ENCODE results near the gene GPC6.
"Not testable (repeated sequence)": the region's sequence is repeated elsewhere in the genome, so short reads cannot be mapped to it uniquely, and the experiment has no call there.

Gene GPC6

DNA sequence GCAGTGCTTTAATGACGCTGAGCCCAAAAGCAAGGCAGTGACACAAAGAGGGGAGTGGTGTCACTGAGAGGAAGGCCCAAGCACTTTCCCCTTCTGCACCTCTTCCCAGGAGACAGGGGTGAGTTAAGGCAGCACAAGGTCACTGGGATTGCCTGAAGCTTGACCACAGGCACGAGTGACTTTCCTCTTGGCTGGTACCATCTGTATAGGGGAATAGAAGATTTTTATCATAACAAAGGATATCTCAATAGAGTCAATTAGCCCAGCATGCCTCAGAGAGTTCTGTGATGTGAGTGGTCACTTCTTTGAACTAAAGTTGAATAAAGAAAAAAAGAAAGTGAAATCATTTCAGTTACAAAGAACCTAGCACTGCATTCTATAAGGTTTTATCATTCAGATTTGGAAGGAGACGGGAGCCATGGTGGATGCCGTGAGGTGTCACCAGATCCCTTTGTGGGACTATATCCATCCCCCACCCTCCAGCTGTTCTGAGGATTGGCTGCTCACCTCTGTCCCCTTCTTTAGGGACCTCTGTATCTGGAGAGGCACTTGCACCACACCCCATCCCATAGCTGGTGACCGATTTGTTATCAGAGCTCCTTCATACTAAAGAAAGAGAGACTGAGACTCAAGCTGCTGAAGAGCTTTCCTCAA is 961.7 kb downstream of the GPC6 start:
- DNase-seq, result no peak

DNA sequence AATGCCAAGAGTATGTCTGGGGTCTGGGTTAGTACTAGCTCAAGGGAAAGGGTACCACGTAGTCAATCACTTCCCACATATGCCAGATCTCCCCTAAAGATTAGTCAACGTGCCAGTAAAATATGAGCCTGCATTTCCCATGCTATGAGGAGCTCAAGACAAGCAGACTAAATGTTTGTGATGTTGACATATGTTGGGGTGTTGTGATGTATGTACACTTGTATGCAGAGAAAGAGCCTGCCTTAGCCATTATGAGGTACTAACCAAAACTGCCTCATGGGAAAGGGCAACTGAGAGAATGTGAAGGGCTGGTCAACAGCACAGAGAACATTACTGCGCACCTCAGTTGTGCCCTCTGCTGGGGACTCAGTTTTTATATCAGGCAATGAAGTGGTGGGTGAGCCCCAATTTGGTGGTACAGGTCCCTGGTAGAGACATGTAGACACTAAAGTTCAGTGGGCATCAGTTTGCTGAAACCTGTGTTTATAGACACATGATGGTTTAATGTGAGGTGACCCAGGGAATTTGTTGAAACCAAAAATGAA is 965.9 kb downstream of the GPC6 start:
- peak; percentile 39 for DNase-seq

DNA sequence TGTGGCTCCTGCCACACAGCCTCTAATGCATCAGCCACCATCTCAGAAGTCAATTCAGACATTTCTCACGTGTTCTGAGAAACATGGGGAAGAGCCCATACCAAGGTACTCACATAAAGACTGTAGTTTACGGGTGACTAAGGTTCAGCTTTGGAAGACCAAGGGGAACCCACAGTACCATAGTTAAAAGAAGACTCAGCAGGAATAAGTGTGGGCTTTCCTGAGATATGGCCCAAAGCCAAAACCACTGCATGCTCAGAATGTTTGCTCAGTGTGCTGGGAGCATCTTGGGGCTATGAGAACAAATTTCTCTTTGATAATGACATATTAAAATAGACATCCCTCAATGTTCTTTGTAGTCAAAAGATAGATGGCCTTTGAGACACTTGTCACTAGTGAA is 969.1 kb downstream of the GPC6 start:
- DNase-seq, result no peak

DNA sequence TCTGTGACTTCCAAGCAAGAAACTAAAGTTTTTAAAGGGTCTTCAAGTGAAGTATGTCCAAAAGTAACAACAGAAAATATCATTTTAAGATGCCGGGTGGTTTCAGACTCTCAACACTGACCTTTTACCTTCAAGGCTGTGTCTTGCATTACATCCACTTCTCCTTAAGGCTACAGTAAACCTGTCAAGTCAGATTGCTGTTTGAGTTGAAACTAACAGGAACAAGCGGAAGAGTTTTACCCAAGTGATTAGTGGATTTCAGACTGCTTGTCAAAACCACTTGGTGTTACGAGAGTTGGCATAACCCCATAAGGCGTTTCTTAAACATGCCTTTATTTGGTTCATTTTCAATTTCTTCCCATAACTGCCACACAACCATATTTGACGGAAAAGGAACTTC is 969.8 kb downstream of the GPC6 start:
- no peak for DNase-seq

DNA sequence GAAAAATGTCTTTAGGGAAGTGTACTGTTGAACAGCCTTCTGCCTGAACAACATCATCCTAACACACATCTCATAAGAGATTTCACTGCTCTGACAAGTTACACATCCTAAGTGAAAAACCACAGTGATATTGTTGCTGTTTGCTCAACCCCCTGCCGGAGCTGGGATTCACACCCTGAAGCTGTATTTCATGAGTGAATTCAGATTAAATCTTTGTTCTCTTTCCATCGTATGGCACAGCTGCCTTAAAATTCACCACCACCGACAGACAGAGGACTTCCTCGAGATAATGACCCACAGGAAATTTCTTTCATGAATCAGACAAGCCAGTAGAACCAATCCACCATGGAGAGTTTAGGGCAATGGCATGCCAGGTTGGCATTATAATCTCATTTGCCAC is 972.1 kb downstream of the GPC6 start:
- no peak for DNase-seq

DNA sequence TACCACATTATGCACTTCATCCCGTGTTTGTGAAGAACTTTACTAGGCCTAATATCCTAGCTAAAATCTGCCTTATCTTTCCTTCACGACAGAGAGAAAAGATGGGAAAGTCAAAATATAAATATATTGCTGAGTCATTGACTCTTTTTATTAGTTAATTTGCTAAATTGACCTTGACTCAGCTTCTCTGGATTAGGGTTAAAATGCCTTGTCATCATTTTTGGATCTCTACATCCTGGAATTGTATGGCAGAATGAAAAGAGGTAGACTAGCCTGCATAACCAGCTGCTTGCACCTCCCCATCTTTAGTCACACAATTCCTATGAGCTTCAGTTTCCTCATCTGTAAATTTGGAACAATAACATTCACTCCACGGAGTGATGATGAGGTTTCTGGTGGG is 972.5 kb downstream of the GPC6 start:
- no peak for DNase-seq

DNA sequence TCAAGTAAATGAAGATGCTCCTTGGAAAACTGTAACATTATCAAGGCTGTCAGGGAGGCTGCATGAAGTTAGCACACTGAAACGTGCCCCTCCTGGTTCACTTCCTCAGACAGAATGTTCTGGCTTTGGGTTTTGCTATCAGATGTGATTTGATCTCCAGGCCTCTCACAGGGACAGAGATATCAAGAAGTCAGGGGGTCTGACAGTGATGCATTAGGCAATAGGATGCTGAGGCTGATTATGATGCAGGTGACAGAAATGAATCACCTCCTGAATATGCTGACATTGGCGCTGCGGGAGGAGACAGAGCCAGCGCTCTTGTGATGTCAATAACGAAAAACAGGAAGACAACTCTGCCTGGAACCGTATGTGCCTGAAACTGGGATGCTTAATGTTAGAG is 974.4 kb downstream of the GPC6 start:
- no peak for DNase-seq

DNA sequence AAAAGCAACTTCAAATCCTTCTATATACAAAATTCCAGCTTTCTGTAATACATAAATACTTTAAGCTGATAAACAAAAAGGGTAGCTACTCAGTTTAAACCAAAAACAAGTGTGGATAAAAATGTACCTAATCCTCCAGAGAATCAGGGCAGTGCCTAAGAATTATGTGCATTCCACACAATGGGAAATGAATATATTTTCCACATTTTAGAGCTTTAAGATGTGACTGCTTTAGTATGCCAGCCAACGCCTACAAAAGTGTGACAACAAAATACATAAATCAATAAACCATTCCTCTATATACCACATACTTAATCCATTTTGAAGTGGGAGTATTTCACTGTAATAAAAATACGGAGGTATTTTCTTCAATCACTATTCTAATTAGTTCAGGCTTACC is 977.6 kb downstream of the GPC6 start:
- DNase-seq, result no peak

DNA sequence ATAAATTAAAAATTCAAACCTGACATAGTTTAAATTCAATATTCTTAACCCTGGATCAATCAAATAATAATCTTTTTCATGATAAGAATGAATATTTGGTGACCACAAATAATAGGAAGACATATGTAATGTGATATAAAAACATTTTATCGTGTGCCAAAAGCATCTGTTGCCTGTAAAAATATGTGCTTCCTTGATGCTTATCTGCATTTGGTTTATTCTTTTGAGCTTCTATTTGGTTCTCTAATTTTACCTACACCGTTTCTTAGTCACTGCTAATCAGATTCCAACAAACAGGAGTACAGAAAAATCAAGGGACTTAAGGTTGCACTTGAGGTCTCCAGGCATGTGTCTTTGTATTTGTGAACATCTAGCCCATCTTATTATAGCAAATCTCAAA is 978.3 kb downstream of the GPC6 start:
- DNase-seq, result no peak

DNA sequence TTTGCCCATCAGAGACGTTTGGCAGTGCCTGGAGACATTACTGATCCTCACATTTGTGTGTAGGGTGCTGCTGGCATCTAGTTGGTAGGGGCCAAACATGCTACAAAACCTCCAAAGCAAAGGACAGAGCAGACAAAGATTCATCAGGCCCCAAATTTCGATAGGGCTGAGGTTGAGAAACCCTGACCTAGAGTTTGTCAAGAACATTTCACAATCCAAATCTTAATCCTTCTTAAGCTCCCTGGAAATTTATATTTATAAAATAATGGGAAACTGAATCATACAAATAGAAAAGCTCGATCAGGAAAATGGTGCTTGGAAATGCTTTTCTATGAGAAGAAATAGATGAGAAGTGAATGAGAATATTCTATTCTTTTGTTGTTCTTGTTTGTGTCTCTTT is 979.3 kb downstream of the GPC6 start:
- DNase-seq, result no peak

DNA sequence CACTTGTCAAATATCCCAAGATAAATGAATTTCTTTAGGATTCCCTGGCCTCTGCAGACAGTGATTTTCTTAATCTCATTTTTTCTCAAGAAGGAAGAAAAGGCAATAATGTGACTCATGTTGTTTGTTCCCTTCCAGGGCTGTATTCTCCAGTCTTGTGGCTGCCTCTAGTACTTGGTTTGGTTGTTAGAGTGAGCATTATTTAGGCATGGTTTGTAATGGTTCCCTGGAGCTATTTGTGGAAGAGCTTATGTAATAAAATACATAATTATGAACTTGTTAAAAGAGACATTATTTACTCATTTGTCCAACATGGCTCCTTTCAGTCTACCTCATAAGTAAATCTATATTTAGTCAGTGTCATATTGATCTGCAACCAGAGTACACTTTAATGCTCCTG is 982.5 kb downstream of the GPC6 start:
- no peak for DNase-seq

DNA sequence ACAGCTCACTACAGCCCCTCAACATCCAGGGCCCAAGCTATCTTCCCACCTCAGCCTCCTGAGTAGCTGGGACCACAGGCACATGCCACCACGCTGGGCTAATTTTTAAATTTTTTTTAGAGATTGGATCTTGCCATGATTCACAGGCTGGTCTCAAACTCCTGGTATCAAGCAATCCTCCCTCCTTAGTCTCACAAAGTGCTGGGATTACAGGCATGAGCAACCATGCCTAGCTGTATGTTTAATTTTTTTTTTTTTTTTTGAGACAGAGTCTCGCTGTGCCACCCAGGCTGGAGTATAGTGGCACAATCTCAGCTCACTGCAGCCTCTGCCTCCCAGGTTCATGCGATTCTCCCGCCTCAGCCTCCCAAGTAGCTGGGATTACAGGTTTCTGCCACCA is 983.3 kb downstream of the GPC6 start:
- DNase-seq, result not testable (repeated sequence)

DNA sequence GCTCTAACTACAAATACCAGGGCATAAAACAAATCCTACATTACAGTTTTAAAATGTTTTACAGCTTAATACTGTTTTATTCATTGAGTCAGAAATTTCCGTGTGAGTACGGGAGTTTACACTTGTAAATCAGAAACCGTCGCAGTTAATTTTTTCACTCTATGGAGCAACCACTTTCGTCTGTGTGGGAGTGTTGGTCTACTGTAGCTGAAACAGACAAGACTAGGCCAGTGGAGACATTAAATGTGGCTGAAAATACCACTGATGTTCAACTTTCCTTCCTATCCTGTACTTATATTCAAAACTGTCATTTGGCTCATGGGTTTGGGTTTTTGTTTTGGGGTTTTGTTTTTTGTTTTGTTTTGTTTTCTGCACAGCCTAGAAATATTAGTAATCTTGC is 984.2 kb downstream of the GPC6 start:
- DNase-seq, result no peak

DNA sequence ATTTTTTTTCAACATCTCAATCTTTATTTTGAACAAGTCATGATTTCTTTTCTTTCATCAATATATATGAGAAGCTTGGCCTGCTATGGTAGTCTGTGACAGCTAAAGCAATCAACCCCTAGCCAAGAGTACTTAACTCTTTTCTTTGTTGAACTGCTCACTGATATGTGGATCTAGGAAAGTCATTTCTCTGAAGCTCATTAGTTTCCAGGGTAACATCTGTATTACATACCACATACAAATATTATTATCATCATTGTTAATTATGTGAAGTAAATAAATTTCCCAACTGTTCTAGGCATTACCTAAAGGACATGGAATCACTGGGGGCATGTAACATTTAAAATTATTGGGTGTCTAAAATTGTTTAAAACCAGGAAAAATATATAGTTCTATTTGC is 985.6 kb downstream of the GPC6 start:
- DNase-seq, result no peak

DNA sequence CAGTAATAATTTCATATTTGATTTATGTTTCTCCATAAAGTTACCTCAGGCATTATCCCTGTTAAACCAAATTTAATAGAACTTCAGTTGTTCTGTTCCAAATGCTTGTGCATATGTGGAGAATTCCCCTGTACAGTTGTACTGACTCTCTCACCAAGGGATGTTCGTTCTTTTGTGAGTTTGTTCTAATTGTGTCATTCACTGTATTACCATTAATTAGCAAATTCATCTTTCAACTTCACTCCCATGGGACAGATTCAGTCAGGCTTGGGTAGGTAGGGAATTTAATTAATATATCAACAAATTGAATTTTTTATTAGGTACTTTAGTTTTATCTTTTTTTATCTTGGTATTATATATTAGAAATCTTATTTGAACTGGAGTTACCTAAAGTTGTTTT is 987.5 kb downstream of the GPC6 start:
- DNase-seq, result no peak

DNA sequence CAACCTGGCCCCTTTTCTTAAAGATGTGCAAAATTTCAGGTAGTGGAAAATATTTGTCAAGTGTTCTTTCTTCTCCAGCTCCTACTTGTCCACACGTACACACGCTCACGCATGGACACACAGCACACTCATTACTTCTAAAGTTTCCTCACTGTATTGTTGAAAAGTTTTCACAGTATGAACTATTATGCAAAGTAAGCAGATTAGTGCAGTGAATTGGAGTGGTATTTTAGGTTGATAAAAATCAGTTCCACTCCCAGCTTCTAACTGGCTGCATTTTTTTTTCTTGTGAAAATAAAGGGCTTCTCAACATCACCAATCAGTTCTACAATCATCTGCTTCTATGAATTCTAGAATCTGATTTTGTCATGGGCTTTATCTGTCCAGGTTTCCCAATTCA is 988.4 kb downstream of the GPC6 start:
- DNase-seq, result no peak

DNA sequence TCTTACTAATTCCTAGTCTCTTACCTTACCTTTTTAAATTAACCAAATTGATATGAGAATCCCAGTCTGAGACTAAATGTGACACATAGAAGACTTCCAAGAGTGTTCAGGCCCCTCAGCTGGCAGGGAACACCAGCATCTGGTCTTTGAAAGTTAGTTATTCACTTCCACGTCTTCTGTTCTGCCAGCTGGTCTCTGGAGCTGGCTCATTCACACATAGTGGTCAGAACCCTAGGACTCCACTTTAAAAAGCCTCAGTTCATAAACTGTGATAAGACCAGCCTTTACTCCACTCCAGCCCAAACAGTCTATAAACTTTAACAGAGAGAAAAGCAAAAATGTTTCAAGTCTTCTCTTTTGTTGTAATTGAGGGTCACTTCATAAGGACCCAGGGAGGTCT is 989.9 kb downstream of the GPC6 start:
- no peak for DNase-seq

DNA sequence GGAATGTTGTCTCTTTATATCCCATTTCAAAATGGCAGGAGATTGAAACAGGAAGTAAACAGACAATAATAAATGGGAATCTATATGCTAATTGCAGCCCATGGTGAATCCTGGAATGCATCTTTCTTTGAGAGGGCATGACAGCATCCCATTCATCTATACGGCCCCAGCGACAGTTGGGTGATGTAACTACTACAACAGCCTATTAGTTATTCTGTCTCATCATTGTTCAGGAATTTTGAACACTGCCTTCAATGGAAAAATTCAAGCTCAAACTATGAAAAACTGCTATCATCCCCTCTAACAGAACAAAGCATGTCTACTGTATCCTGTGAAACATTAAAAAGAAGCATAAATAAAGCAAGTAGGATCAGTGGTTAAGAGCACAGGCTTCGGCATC is 990.8 kb downstream of the GPC6 start:
- no peak for DNase-seq

DNA sequence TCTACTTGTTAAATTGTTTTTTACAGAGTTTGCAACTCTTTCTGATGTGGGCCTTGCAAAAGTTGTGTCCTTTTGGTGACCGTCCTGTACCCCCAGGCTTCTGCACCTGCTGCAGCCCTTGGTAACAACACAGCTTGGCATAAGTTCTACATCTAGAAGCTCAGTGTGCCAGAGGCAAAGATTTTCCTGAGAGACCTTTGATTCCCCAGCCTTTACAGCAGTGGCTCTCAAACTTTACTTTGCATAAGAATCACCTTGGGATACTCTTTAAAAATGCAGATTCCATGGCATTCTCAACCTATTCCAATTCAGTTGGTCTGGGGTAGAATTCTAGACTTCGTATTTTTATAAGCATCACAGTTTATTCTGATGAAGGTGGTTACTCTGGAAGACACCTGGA is 991.9 kb downstream of the GPC6 start:
- no peak for DNase-seq

DNA sequence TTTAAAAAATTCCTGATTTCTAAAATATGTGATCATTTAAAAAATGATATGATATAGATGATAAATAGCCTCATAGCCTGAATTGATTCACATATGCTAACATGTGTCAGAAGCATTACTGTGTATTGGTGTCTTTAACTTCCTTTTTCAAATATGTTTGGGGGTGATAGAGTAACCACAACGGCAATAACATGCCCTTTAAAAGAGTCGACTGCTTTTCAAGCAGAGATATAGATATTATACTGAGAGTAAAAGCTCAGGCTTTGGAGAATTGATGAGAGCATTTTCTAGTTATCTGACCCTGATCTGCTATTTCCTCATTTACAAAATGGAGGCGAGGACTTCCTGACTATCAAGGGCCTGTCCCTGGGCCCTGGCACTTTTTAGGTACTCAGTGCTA is 992.3 kb downstream of the GPC6 start:
- no peak for DNase-seq

DNA sequence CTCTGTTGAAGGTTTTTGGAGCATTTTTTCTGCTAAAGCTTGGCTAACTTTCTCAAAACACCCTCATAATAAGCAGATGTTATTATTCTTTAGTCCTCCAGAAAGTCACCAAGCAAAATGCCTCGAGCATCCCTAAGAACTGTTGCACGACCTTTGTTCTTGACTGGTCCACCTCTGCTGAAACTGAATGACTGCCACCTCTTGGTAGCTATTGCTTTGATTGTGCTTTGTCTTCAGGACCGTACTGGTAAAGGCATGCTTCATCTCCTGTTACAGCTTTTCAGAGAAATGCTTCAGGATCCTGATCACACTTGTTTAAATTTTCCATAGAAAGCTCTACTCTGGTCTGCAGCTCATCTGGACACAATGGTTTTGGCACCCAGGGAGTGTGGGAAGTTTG is 998.1 kb downstream of the GPC6 start:
- DNase-seq, result no peak

DNA sequence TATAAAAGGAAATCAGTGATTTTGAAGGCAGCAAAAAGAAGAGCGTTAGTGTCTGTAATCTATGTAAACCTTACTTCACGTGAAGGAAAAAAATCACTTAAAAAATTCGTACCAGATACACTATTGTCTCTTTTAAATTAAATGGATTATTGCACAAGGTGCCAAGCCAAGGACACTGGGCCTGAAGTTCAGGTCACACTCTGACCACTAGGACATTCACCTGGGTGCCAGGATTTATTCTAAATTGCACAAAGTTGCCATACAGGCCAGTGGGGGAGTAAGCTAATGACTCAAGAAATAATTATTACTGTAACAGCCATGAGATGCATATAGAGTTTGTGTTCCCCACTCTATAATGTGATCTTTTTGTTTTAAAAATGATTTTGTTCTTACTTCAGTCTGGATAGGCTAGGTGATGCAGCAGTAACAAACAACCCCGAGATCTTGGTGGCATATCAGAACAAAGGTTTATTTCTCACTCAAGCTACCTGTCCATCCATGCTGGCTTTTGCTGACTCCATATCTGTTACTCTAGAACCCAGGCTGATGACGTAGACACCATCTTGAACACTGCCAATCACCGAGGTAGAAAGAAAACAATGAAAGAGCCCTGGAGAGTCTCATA is 1000.8 kb downstream of the GPC6 start:
- no peak for DNase-seq

DNA sequence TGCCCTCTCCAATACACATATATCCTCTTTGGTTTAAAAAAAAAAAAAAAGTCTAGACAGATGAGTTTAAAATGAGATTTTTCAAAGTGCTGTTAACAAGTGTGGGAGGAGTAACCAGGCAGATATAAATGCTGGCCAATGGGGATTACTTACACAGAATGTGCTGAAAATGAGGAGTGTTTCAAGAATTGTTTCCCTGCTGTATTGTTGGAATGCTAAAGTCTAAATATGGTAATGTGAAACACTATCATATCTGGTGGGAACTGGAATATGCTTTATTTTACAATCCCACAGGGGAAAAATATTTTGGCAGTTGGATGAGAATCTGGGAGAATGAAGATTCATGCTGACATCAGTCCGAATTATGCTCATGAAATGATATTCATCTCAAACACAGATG is 1002.2 kb downstream of the GPC6 start:
- no peak for DNase-seq

DNA sequence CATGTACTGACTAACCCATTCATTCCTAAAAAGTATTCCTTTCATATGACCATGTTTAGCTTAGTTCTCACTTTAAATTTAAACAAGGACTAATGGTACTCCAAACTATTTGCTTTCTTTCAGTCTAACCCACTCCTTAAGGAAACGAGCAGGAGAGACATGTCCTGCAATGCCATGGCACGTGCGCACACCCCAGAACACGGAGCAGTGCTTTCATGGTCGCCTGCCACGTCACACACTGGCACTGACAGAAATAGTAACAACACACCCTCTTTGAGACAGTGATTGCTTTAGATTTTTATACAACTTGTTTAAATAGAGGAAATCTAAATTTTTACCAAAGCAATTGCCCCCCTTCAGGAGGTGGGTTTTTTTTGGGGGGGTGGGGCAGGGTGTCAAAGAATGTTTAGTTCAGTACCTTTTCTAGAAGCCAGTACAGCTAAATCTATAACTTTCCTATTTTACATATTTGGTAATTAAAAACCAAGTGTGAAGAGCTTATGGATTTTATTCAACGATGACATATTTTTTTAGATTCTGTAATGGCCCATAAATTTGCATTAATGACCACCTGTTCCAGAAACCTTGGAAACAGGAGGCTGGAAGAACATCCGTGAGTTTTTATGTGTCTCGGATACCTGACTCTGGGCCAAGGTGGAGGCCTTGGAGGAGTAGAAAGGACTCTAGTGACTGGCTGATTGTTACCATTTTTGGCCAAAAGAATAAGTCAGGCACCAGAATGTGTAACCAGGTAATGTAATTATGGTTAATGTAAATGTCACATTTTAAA is 1005.7 kb downstream of the GPC6 start:
- DNase-seq, result no peak
